H1 (cell line): Measurements from ENCODE around the gene CEP68. TPM values are rescaled to one million over a fixed set of nuclear protein-coding genes. Genes with fewer than 3 reads are reported as not detected.

ENCODE experiments used
- ASH2L ChIP-seq: fragments of 200-600, 300-600 bp; sonication (generic); IDR thresholded peaks from one replicate; pipeline ENCODE4 v1.7.1; 2017; ENCODE audit warnings: low read length
- CEBPB ChIP-seq: IDR thresholded peaks from 2 replicates; pipeline ENCODE4 v1.6.1; 2012; ENCODE audit warnings: low read depth, low read length
- EP300 ChIP-seq, 2 experiments: IDR thresholded peaks; 1 replicate in 1 of 2; 2 replicates in 1 of 2; pipeline ENCODE4 v1.6.1; 2011 to 2012; ENCODE audit warnings: low read depth in 2 of 2, low read length in 2 of 2, mild to moderate bottlenecking in 2 of 2, borderline replicate concordance in 1 of 2, inconsistent platforms in 1 of 2, moderate library complexity in 1 of 2
- MAX ChIP-seq: IDR thresholded peaks from 2 replicates; pipeline ENCODE4 v1.6.1; 2012; ENCODE audit warnings: inconsistent platforms
- RNF2 ChIP-seq: fragments of 200-900, 300-1000 bp; sonication (generic); IDR thresholded peaks from 2 replicates; pipeline ENCODE4 v1.7.1; 2016; ENCODE audit warnings: borderline replicate concordance, low read depth, mild to moderate bottlenecking, antibody characterized with exemption, low read length; ENCODE audit not compliant: poor library complexity, severe bottlenecking; ENCODE audit errors: missing control alignments
- polyA plus RNA-seq, 7 experiments: library from polyadenylated mRNA; depleted of rRNA in 3 of 7; stranded (reverse) in 5 of 7; unstranded in 2 of 7; fragments of >200 nt in 5 of 7; fragments of 200-250 nt in 2 of 7; gene quantifications; 1 replicate in 5 of 7; 2 replicates in 1 of 7; 4 replicates in 1 of 7; pipeline versions ENCODE4 v1.2.1 to v1.2.3, GENCODE V29; 2011 to 2013; ENCODE audit warnings: missing spikeins in 2 of 7, mixed read lengths in 2 of 7
- total RNA-seq: library from RNA; stranded (reverse); fragmentation: NEBNext Ultra II Directional; extraction: Animal tissue kit (Norgen Biotek cat#: 25700); gene quantifications from 2 replicates; pipeline ENCODE4 v1.2.1, GENCODE V29; 2021
- TF ChIP-seq, protein P1 (sequence below): fragments of 300-600 bp; sonication (generic); IDR thresholded peaks from 2 replicates; pipeline ENCODE4 v1.7.1; 2012; ENCODE audit warnings: low read length, moderate library complexity, mild to moderate bottlenecking, inconsistent platforms; ENCODE audit not compliant: insufficient replicate concordance
- TF ChIP-seq, protein P2 (sequence below): IDR thresholded peaks from 2 replicates; pipeline ENCODE4 v1.6.1; 2011; ENCODE audit warnings: low read depth, mild to moderate bottlenecking, low read length; ENCODE audit not compliant: insufficient read depth

CEP68 gene
- total and polyA plus RNA-seq, 2 of the 8 experiments (the other 6 are each of a cell fraction or from before 2014, with no cell fraction given): 23.2 to 24.7 TPM

DNA sequence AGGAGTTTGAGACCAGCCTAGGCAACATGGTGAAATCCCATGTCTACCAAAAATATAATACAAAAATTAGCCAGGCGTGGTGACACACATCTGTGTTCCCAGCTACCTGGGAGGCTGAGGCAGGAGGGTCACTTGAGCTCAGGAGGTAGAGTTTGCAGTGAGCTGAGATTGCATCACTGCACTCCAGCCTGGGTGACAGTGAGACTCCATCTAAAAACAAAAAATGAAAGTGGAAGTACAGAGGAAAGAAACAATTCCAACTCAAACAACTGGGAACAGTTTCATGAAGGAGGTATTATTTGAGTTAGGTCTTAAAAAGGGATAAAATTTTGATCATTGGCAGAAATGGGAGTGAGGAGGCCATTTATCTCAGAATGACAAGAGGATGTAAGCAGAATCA lies 80.0 kb downstream of the CEP68 start (continued):
- TF ChIP-seq MAX (no peak), ASH2L (no peak), CEBPB (no peak), EP300 (IDR thresholded peaks at IDR 0.05; ENCODE audit: borderline replicate concordance in 1 of 2, low read depth in 2 of 2, low read length in 2 of 2) (no peak), RNF2 (no peak)
- TF ChIP-seq, protein P1, sequence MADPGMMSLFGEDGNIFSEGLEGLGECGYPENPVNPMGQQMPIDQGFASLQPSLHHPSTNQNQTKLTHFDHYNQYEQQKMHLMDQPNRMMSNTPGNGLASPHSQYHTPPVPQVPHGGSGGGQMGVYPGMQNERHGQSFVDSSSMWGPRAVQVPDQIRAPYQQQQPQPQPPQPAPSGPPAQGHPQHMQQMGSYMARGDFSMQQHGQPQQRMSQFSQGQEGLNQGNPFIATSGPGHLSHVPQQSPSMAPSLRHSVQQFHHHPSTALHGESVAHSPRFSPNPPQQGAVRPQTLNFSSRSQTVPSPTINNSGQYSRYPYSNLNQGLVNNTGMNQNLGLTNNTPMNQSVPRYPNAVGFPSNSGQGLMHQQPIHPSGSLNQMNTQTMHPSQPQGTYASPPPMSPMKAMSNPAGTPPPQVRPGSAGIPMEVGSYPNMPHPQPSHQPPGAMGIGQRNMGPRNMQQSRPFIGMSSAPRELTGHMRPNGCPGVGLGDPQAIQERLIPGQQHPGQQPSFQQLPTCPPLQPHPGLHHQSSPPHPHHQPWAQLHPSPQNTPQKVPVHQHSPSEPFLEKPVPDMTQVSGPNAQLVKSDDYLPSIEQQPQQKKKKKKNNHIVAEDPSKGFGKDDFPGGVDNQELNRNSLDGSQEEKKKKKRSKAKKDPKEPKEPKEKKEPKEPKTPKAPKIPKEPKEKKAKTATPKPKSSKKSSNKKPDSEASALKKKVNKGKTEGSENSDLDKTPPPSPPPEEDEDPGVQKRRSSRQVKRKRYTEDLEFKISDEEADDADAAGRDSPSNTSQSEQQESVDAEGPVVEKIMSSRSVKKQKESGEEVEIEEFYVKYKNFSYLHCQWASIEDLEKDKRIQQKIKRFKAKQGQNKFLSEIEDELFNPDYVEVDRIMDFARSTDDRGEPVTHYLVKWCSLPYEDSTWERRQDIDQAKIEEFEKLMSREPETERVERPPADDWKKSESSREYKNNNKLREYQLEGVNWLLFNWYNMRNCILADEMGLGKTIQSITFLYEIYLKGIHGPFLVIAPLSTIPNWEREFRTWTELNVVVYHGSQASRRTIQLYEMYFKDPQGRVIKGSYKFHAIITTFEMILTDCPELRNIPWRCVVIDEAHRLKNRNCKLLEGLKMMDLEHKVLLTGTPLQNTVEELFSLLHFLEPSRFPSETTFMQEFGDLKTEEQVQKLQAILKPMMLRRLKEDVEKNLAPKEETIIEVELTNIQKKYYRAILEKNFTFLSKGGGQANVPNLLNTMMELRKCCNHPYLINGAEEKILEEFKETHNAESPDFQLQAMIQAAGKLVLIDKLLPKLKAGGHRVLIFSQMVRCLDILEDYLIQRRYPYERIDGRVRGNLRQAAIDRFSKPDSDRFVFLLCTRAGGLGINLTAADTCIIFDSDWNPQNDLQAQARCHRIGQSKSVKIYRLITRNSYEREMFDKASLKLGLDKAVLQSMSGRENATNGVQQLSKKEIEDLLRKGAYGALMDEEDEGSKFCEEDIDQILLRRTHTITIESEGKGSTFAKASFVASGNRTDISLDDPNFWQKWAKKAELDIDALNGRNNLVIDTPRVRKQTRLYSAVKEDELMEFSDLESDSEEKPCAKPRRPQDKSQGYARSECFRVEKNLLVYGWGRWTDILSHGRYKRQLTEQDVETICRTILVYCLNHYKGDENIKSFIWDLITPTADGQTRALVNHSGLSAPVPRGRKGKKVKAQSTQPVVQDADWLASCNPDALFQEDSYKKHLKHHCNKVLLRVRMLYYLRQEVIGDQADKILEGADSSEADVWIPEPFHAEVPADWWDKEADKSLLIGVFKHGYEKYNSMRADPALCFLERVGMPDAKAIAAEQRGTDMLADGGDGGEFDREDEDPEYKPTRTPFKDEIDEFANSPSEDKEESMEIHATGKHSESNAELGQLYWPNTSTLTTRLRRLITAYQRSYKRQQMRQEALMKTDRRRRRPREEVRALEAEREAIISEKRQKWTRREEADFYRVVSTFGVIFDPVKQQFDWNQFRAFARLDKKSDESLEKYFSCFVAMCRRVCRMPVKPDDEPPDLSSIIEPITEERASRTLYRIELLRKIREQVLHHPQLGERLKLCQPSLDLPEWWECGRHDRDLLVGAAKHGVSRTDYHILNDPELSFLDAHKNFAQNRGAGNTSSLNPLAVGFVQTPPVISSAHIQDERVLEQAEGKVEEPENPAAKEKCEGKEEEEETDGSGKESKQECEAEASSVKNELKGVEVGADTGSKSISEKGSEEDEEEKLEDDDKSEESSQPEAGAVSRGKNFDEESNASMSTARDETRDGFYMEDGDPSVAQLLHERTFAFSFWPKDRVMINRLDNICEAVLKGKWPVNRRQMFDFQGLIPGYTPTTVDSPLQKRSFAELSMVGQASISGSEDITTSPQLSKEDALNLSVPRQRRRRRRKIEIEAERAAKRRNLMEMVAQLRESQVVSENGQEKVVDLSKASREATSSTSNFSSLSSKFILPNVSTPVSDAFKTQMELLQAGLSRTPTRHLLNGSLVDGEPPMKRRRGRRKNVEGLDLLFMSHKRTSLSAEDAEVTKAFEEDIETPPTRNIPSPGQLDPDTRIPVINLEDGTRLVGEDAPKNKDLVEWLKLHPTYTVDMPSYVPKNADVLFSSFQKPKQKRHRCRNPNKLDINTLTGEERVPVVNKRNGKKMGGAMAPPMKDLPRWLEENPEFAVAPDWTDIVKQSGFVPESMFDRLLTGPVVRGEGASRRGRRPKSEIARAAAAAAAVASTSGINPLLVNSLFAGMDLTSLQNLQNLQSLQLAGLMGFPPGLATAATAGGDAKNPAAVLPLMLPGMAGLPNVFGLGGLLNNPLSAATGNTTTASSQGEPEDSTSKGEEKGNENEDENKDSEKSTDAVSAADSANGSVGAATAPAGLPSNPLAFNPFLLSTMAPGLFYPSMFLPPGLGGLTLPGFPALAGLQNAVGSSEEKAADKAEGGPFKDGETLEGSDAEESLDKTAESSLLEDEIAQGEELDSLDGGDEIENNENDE: no peak
- TF ChIP-seq, protein P2, sequence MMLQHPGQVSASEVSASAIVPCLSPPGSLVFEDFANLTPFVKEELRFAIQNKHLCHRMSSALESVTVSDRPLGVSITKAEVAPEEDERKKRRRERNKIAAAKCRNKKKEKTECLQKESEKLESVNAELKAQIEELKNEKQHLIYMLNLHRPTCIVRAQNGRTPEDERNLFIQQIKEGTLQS: no peak
